Measurements from ENCODE around the gene MLNR. TPM values are rescaled to one million over a fixed set of nuclear protein-coding genes. Genes with fewer than 3 reads are reported as not detected.
A peak's percentile ranks its signal among the peaks of the same experiment; 100 is the strongest.

MLNR gene
- polyA plus RNA-seq, 4 donors, result 0.10 to 0.27 TPM; not detected in 2

DNA sequence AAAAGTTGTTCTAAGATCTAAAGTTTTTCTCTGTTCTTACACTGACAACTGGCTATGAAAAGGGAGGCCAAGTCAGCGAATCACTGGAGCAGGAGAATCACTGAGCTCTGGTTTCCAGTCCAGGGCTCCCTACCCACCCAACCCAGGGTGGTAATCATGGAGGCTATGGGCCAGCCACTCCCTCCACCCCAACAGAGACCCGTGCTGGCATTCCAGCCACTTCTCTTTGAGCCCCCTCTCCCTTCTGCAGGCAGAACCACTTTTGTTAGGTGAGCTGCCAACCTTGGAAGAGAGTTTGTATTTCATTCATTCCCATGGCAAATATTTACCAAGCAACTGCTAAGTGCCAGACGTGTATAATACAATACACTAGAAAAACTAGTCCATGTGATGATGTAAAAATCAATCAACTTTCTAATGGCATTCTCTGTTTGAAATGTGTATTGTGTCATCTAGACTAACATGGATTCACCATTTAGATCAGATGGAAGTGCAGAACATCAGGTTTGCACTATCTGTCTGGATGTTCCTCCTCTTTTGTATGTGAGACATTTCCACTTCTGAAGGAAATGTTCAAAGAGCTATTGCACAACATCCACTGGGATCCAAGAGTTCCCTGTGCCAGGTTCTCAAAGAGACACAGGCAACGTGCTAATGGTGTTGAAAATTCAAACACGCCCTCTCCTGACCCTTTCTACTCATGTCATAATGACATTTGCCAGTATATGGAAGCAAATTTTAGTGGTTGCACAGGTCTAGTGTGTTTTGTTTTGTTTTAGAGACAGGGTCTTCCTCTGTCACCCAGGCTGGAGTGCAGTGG lies 5.3 kb downstream of the MLNR start:
- DNase-seq (ENCODE audit: low read depth in 4 of 4, low spot score in 3 of 4), result no peak

DNA sequence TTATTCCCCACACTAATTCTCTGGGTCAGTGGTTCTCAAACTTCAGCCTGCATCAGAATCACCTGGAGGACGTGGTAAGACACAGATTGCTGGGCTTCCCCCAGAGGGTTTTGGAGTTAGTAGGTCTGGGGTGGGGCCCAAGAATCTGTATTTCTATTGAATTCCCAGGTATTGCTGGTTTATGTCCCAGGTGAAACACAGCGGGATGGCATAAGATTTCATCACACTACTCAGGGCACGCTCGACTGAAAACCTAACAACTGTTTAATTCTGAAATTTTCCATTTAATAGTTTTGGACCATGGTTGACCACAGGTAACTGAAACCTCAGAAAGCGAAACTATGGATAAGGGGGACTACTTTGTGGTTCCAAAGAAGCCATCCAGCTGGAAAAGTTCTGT lies 6.5 kb downstream of the MLNR start:
- DNase-seq (ENCODE audit: low read depth in 4 of 4, low spot score in 3 of 4), result no peak

- no peak for DNase-seq (ENCODE audit: low read depth in 4 of 4, low spot score in 3 of 4)
Observed at GRCh38 chr13:49234741-49235140, 14.6 kb downstream of the MLNR start.

DNA sequence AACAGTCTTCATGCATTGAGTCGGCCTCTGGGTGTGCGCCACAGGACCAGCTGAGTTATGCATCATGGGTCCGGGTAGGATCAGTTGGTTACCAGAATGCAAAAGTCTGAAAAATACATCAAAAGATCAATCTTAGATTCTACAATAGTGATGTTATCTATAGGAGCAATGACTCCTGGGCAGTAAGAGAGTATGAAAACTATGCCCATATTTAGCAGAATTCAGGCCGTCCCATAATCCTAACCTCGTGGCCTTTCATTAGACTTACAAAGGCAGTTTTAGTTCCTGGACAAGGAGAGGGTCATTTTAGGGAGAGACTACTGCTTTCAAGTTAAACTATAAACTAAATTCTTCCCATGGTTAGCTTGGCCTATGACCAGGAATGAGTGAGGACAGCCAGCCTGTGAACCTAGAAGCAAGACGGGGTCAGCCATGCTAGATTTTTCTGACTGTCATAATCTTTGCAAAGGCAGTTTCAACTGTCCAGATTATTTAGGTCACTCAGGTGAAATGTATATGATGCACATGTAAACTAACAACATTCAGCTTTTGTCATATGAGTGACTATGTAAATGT lies 15.8 kb downstream of the MLNR start:
- no peak for DNase-seq (ENCODE audit: low read depth in 4 of 4, low spot score in 3 of 4)

DNA sequence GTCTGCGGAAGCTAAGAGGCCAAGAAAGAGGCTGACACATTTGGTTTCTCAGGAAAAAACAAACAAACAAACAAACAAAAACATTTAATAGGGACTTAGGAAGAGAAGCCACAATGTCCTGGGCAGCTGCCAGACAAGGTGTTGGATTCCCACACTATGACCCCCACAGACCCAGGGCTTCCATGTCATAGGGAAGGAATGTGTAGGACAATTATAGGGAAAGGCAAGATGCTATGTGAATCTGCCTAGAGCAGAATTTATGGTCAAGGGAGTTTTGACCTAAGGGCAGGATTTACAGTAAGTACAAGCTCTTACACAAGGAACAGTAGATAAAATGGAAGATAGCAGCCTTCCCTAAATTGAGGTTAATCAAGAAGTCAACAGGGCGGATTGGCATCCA lies 18.5 kb downstream of the MLNR start:
- no peak for DNase-seq (ENCODE audit: low read depth in 4 of 4, low spot score in 3 of 4)

GRCh38 chr13:49240017-49240416 lies 19.9 kb downstream of the MLNR start:
- DNase-seq (ENCODE audit: low read depth in 4 of 4, low spot score in 3 of 4), result no peak

DNA sequence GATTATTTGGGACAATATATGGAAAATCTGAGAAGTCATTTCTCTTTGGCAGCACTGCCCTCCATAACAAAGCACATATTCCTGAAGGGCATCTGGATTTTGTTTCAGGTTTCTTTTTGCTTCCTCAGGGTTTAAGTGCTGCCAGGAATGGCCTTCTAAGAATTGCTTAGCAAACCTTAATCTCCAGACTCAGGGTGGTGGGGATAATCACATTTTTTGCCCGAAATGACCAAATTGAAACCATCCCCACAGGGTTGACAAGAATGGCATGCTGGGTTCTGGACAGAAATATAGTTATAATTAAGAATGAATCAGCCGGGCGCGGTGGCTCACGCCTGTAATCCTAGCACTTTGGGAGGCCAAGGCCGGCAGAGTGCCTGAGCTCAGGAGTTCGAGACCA lies 21.2 kb downstream of the MLNR start:
- DNase-seq (ENCODE audit: low read depth in 4 of 4, low spot score in 3 of 4), result no peak

DNA sequence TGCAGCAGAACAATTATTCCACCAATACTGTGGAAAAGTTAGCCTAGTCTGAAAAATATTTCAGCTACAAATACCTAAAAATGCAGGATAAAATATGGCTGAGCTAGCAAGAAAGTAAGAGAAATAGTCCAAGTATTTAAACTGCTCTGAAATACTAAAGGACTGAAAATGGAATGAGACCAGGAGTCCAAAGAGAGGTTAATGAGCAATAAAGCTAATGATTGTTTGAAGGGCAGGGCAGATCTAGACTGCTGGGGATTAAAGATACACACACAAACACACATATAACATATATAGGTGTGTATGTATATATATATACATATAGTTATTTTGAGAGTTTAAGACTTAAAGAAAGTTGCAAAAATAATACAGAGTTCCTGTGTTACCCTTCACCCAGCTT lies 25.0 kb downstream of the MLNR start:
- DNase-seq (ENCODE audit: low read depth in 4 of 4, low spot score in 3 of 4), result no peak

DNA sequence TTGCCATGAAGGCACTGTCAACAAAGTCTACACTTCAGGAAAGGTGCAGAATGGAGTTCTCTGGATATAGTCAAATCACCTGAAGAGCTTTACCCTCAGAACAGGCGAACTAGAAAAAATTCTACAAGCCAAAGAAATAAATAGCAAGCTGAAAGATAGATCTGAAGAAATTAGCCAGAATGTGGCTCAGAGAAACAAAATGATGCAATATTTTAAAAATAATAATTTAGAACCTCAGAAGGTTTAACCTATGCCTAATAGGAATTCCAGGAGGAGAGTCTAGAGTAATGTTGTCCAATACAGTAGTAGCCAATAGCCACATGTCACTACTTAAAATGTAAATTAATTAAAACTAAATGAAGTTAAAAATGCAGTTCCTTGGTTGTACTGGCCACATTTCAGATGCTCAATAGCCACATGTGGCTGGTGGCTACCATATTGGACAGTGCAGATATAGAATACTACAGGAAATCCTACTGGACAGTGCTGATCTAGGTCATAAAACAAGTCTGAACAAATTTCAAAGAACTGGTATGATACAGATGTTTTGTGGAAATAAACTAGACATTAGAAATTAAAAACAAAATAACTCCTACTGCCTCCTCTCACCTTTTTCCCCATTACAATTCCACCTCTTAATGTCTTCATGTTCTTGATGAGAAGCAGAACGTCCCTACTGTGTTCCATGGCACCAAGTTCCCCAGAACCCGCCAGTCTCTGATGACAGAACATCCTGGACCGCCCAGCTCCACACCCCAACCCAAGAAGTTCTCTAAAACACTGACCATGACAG lies 26.9 kb downstream of the MLNR start:
- peak in 1 of 4 donors; percentile 1 for DNase-seq (ENCODE audit: low read depth in 4 of 4, low spot score in 3 of 4)

DNA sequence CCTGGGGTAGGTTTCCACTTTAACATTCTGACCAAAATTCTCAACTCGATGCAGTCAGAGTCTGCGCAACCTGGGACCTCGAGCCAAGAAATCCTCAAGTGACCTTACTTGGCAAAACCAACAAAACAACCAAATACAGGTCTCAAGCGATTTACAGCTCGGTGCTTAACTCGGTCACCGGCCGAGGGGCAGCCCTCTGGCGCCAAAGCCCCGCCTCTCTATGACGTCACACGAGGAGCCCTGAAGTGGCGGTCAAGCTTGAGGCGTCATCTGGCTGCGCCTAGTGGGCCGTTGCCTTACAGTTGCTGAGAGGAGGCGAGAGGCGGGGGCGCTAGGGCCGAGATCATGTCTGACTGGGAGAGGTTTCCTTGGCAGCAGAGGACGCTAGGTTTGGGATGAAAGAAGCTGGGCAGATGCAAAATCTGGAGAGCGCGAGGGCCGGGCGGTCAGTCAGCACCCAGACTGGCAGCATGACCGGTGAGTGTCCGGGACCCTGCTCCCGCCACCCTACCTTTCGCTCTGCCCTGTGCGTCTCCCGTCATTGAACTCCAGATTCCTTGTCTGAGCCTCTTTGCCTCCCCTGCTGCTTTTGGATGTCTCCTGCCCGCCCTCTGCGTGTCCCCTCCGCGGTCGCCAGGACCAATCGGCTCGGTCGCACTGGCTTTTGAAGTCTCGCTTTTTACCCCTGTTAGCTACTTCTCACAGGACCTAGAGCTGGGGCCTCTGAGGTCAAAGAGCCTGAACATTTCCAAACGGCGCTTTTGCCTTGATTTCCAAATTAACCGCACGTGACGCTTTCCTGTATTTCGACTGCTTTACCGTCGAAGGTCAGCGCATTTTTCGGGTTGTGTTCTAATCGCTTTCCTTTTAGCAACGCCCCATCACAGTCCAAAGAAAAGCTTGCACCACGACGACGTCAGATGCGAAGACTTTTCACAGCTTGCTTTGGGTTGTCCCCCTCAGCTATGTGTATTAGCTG lies 27.8 kb downstream of the MLNR start, which contains the start of gene CDADC1:
TSS of gene CDADC1 (plus strand) at position 283 of the 979 bp plus-strand sequence. CDS start at position 396, 113 bp downstream.
- peak; percentile 94 to 97 (median 96) for DNase-seq (ENCODE audit: low read depth in 4 of 4, low spot score in 3 of 4)

GRCh38 chr13:49248622-49249002 lies 28.5 kb downstream of the MLNR start:
- DNase-seq (ENCODE audit: low read depth in 4 of 4, low spot score in 3 of 4), result no peak

- DNase-seq (ENCODE audit: low read depth in 4 of 4, low spot score in 3 of 4), result no peak
Observed at GRCh38 chr13:49251326-49251725, 31.2 kb downstream of the MLNR start.

DNA sequence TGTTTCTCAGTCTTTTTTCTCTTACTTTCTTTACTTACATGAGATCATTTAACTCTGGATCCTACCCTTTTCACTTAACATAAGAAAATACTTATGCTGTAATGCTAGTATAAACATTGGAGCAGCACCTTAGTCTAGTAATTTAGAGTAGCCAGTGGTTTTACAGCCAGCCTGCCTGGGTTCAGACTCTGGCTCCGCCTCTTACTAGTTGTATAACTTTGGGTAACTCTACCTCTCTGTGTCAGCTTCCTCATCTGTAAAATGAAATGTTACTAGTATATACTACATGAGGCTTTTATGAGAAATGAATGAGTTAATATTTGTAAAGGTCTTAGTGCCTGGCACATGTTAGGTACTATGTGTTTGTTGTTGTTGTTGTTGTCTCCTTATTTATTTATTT lies 33.2 kb downstream of the MLNR start:
- DNase-seq (ENCODE audit: low read depth in 4 of 4, low spot score in 3 of 4), result no peak

GRCh38 chr13:49254007-49254406 lies 33.9 kb downstream of the MLNR start:
- DNase-seq (ENCODE audit: low read depth in 4 of 4, low spot score in 3 of 4), result no peak

GRCh38 chr13:49256841-49257240 lies 36.7 kb downstream of the MLNR start:
- DNase-seq (ENCODE audit: low read depth in 4 of 4, low spot score in 3 of 4), result no peak

DNA sequence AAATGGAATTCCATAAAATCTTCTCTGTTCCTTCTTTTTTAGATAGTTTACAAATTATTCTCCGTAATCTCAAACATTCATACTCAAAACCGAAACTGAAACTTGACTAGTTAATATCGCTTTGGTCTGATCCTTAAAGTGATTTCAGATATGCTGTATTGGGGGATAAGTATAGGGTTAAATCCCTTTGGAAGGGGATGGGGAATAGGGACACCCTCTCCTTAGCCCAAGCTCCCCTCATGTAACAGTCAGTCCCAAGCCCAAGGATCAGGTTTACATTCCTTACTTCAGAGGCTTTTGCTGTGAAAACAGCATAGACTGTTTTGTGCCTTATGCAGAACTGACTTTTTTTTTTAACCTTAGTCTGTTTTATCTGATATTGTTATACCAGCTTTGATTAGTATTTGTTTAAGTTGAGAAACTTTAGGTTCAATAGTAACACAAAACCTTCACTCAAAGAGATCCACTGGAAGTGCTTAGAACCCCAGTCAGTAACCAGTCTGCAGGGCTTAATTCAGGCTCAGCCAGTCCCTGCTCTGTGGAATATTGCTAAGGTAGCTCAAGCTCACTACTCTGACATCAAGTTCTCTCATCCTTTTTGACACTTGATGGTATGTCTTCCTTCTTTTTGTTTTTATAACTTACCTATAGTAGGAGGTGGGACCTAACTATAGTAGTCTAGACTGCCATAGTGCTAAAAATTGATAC lies 38.1 kb downstream of the MLNR start:
- DNase-seq (ENCODE audit: low read depth in 4 of 4, low spot score in 3 of 4), result no peak

DNA sequence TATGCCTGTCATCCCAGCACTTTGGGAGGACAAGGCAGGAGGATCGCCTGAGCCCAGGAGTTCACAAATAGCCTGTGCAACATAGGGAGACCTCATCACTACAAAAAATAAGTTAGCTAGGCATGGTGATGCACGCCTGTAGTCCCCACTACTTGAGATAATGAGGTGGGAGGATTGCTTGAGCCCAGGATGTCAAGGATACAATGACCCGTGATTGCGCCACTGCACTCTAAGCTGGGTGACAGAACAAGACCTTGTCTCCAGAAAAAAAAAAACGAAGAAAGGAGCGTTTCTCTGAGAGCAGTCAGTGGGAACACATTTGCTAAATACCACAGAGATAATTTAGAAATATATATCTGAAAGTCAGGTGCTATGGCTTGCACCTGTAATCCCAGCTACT lies 39.4 kb downstream of the MLNR start:
- DNase-seq (ENCODE audit: low read depth in 4 of 4, low spot score in 3 of 4), result no peak

DNA sequence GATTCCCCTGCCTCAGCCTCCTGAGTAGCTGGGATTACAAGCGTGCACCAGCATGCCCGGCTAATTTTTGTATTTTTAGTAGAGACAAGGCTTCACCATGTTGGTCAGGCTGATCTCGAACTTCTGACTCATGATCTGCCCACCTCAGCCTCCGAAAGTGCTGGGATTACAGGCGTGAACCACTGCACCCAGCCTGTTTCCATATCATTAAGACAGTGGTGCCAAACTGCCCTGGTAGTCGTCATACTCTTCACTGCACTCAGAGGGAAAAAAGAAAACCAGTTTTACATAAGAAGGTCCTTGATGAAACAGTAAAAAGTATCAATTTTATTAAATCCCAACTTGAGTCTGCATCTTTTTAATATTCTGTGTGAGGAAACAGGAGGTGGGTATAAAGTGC lies 42.5 kb downstream of the MLNR start:
- no peak for DNase-seq (ENCODE audit: low read depth in 4 of 4, low spot score in 3 of 4)

DNA sequence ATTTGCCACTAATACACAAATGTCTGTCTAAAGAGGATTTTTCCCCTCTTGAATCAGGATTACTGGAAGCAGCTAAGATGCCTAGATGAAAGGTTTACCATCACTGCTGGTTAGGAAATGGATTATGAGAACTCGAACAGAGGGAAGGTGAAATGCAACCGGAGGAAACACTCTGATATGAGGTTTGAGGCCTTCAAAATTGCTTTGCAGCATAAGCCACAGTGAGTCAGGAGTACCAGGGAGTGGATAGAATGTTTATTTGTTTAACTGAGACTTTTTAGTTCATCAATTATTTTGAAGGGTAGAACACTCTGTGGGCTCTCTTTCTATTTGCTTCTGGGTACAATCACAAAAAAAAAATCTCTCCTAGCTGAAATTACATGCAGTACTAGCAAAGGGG lies 45.7 kb downstream of the MLNR start:
- DNase-seq (ENCODE audit: low read depth in 4 of 4, low spot score in 3 of 4), result no peak

DNA sequence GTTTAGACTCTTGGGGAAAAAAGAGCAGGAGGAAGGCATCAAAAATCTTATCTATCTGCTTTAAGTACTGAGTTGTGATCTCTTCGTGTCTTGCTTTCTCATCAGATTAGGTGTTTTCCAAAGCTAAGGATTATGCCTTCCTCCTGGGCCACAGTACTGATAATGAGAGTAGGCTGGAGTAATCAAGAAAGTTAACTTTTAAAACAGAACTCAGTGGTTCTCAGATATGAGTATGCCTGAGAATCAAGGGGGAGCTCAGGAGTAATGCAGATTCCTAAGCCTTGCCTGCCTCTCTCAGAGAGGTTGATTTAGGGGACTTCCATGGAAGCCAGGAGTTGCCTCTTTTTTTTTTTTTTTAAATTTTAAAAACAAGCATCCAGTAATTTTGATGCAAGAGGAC lies 51.1 kb downstream of the MLNR start:
- DNase-seq (ENCODE audit: low read depth in 4 of 4, low spot score in 3 of 4), result no peak
